ENCODE measurements around the gene WDR33. TPM values are rescaled to one million over a fixed set of nuclear protein-coding genes. Genes with fewer than 3 reads are reported as not detected.

WDR33 gene
- total and polyA plus RNA-seq, 2 of the 4 experiments (the other 2 are of a cell fraction): 19.6 to 41.2 TPM

DNA sequence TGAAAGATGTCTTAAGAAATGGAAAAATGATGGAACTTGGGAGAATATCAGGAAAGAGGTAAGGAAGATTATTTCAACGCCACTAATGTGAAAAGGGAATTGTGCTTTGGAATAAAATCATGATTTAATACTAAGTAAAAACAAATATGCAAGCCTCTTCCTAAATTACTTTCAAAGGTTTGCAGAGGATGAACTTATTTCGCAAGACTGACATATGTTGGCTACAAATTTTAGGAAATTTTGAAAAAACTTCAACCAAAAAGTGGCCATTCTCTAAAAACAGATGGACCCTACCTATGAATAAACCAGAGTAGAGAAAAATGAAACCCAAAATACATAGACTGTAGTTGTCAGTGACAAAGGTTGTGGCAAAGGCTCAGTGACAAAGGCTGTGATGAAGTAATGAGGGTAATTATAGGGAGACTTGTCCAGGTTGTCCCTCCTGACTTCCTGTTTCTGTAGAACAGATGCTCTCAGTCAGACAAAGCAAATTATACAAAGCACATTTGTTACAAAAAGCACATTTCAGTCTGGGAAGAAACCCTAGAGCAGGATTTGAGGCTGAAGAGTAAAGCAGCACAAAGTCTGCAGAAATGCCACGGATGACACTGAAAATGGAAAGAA is 70.2 kb downstream of the WDR33 start:
- Histone ChIP-seq H3K9me1 (ENCODE audit: insufficient read depth, low read length) (peaks cover 8% of the 10 kb centered on the region), H3K79me1 (ENCODE audit: low read depth in 1 of 2, low read length in 2 of 2) (peaks cover 10 to 15% of the 10 kb centered on the region in 2 experiments; a peak in 3 of 4 replicates), H3K4me2 (ENCODE audit: low read depth, low read length) (no peak overlapping the region), H3K9me3 (ENCODE audit: control insufficient read depth, insufficient read depth, low read length) (no peaks in the 10 kb centered on the region), H3K4me1 (ENCODE audit: control insufficient read depth, insufficient read depth, low read length) (peaks cover 4% of the 10 kb centered on the region), H3K18ac (ENCODE audit: low read depth, low read length) (no peak overlapping the region), H2AFZ (replicated peaks; ENCODE audit: low read length, poor library complexity) (no peak overlapping the region), H2BK120ac (ENCODE audit: low read depth, low read length) (no peak overlapping the region), H3K27me3 (ENCODE audit: control insufficient read depth, insufficient read depth, low read length) (no peaks in the 10 kb centered on the region), H2BK15ac (ENCODE audit: low read depth, low read length) (no peak overlapping the region), H3K9ac (ENCODE audit: low read depth, low read length) (no peak overlapping the region), H3K56ac (ENCODE audit: extremely low read depth, insufficient read depth, low read length) (no peak overlapping the region), H3K23ac (ENCODE audit: low read depth, low read length) (no peak overlapping the region), H3K14ac (replicated peaks; ENCODE audit: low read depth, low read length) (no peak overlapping the region), H2AK9ac (replicated peaks; ENCODE audit: low read depth, low read length, poor library complexity) (no peak overlapping the region), H2AK5ac (ENCODE audit: low read depth, low read length) (no peak overlapping the region), H3K4me3 (ENCODE audit: insufficient read depth, low read depth, low read length) (no peak overlapping the region), H4K20me1 (ENCODE audit: insufficient read depth, low read length) (no peaks in the 10 kb centered on the region), H3K27ac (ENCODE audit: insufficient read depth, low read length) (no peak overlapping the region), H3K4ac (ENCODE audit: low read depth, low read length) (no peak overlapping the region), H4K8ac (ENCODE audit: low read depth in 2 of 2, low read length in 2 of 2) (no peak overlapping the region), H2BK5ac (ENCODE audit: low read depth, low read length, poor library complexity, severe bottlenecking) (no peak overlapping the region), H3K36me3 (ENCODE audit: control insufficient read depth, insufficient read depth, low read length) (peaks cover 6% of the 10 kb centered on the region), H2BK20ac (ENCODE audit: low read depth, low read length) (no peak overlapping the region), H4K5ac (ENCODE audit: low read depth, low read length) (no peak overlapping the region), H4K91ac (ENCODE audit: insufficient read depth, low read depth, low read length) (no peak overlapping the region)
- WGBS, 2 experiments (ENCODE audit: extremely low coverage in 2 of 2, insufficient read length in 1 of 2): 83% methylated on average over 1 of the region's 3 CpGs; no CpG with 5 or more reads in 1 of the 2 experiments
- TF ChIP-seq MAFK (IDR thresholded peaks at IDR 0.05; ENCODE audit: low read depth, low read length) (no peak), CEBPB (IDR thresholded peaks at IDR 0.05; ENCODE audit: low read depth, low read length) (peak; percentile 77), NFE2L2 (IDR thresholded peaks at IDR 0.05; ENCODE audit: low read depth, low read length) (no peak), CHD1 (IDR thresholded peaks at IDR 0.05; ENCODE audit: low read depth, low read length) (no peak), MXI1 (IDR thresholded peaks at IDR 0.05; ENCODE audit: borderline replicate concordance, low read depth, low read length) (no peak), BHLHE40 (IDR thresholded peaks at IDR 0.05; ENCODE audit: low read depth, low read length) (no peak)
- TF ChIP-seq, protein P1, sequence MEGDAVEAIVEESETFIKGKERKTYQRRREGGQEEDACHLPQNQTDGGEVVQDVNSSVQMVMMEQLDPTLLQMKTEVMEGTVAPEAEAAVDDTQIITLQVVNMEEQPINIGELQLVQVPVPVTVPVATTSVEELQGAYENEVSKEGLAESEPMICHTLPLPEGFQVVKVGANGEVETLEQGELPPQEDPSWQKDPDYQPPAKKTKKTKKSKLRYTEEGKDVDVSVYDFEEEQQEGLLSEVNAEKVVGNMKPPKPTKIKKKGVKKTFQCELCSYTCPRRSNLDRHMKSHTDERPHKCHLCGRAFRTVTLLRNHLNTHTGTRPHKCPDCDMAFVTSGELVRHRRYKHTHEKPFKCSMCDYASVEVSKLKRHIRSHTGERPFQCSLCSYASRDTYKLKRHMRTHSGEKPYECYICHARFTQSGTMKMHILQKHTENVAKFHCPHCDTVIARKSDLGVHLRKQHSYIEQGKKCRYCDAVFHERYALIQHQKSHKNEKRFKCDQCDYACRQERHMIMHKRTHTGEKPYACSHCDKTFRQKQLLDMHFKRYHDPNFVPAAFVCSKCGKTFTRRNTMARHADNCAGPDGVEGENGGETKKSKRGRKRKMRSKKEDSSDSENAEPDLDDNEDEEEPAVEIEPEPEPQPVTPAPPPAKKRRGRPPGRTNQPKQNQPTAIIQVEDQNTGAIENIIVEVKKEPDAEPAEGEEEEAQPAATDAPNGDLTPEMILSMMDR (conservative IDR thresholded peaks at IDR 0.05; ENCODE audit: low read depth, low read length): no peak
- TF ChIP-seq, protein P2, sequence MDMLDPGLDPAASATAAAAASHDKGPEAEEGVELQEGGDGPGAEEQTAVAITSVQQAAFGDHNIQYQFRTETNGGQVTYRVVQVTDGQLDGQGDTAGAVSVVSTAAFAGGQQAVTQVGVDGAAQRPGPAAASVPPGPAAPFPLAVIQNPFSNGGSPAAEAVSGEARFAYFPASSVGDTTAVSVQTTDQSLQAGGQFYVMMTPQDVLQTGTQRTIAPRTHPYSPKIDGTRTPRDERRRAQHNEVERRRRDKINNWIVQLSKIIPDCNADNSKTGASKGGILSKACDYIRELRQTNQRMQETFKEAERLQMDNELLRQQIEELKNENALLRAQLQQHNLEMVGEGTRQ (IDR thresholded peaks at IDR 0.05; ENCODE audit: low read depth, low read length): no peak
- intact Hi-C loops (cut with micrococcal nuclease) (no loop called here), dilution Hi-C loops (cut with HindIII; ENCODE audit: low sequenced_read_pairs, unreplicated experiment) (no loop called here), in situ Hi-C loops (cut with MboI; ENCODE audit: low sequenced_read_pairs) (no loop called here)
- POLR2A ChIA-PET (ENCODE audit: unreplicated experiment): no interaction called here
- ATAC-seq (ENCODE audit: low read depth) (no peak), DNase-seq (no peak)
- CTCF ChIA-PET: no interaction called here
- BruUV-seq (replicated peaks): no TSS peak
